ENCODE measurements around the gene VAMP2. TPM values are rescaled to one million over a fixed set of nuclear protein-coding genes. Genes with fewer than 3 reads are reported as not detected.

Gene VAMP2
- total and polyA plus RNA-seq, 7 experiments from 2014 or later = 75.0 to 256 (median 209) TPM

DNA sequence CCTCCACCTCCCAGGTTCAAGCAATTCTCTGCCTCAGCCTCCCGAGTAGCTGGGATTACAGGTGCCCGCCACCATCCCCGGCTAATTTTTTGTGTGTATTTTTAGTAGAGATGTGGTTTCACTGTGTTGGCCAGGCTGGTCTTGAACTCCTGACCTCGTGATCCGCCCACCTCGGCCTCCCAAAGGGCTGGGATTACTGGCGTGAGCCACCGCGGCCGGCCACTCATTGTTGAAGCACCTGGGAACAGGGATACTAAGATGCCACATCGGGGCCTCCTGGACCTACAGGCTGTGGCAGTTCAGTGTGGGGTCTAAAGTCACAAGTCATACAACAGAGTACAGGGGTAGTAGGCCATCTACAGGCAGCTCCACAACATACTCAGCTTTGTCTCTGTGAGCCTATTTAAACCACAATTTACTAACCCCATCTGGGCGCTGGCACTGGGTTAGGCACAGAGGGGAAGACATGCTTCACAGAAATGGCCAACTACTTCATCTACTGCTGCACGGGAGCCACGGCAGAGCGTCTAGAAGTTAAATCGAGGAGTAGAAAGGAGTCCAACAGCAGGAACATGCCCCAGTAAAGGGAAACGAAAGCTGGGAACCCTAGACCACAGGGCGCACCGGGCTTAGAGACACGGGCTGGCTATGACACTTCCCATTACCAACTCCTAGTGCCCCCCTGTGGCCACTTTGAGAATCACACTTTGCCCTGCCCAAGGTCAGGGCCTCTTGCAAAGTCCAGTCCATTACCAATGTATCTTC is 4.3 kb downstream of the VAMP2 start:
- peak overlapping the region; percentile 100 for H3K27ac ChIP-seq (ENCODE audit: low read depth, low read length)
- CTCF ChIA-PET = interaction anchor here (0.8 to 4.1 kb wide), 13 partner anchors 9 to 142 kb away, joined by 3 to 24 read pairs (median 4); partner anchors contain the start of gene ALOXE3
- H3K4me1 ChIP-seq (ENCODE audit: control insufficient read depth in 2 of 2, insufficient read depth in 2 of 2, low read length in 2 of 2) = peaks cover 54 to 65% of the 10 kb centered on the region in 2 donors
- H3K36me3 ChIP-seq (ENCODE audit: control insufficient read depth in 2 of 3, insufficient read depth in 3 of 3, low read length in 3 of 3) = peaks cover 8 to 31% (median 13%) of the 10 kb centered on the region in 3 experiments
- peak overlapping the region in 7 of 9 donors; percentile 91 to 97 (median 95) for H3K27ac Mint-ChIP-seq
- H3K36me3 Mint-ChIP-seq = peaks cover 0 to 30% (median 19%) of the 10 kb centered on the region in 5 donors
- peaks cover 41 to 63% (median 54%) of the 10 kb centered on the region in 7 donors for H3K4me1 Mint-ChIP-seq
- POLR2A ChIA-PET = interaction anchor here (0.6 to 14.5 kb wide), 15 partner anchors 11 to 607 kb away, joined by 3 to 820 read pairs (median 4); partner anchors contain the start of genes BORCS6, HES7, PFAS and SLC25A35
- peaks cover 0 to 4% (median 0%) of the 10 kb centered on the region in 11 donors for H3K9me3 Mint-ChIP-seq
- ATAC-seq = peak; percentile 30
- H3K27me3 Mint-ChIP-seq = no peaks in the 10 kb centered on the region
- intact Hi-C loops (cut with micrococcal nuclease) = loop anchor here (1.0 to 10.0 kb wide), 6 partner anchors 64 to 924 kb away; partner anchors contain the start of genes CD68 (in 1 of the 2), CTC1 (in 1 of the 2), CYB5D1 (in 1 of the 2) and DVL2 (in 1 of the 2)
- H3K27me3 ChIP-seq (ENCODE audit: control insufficient read depth in 2 of 2, insufficient read depth in 2 of 2, low read length in 2 of 2) = no peaks in the 10 kb centered on the region
- no peaks in the 10 kb centered on the region for H3K9me3 ChIP-seq (ENCODE audit: control insufficient read depth in 2 of 3, low read length in 3 of 3)
- peak overlapping the region; percentile 36 to 89 (median 62) for H3K4me3 Mint-ChIP-seq
- DNase-seq = peak; percentile 74 to 90 (median 82)
- H3K4me3 ChIP-seq (ENCODE audit: low read length) = no peak overlapping the region

DNA sequence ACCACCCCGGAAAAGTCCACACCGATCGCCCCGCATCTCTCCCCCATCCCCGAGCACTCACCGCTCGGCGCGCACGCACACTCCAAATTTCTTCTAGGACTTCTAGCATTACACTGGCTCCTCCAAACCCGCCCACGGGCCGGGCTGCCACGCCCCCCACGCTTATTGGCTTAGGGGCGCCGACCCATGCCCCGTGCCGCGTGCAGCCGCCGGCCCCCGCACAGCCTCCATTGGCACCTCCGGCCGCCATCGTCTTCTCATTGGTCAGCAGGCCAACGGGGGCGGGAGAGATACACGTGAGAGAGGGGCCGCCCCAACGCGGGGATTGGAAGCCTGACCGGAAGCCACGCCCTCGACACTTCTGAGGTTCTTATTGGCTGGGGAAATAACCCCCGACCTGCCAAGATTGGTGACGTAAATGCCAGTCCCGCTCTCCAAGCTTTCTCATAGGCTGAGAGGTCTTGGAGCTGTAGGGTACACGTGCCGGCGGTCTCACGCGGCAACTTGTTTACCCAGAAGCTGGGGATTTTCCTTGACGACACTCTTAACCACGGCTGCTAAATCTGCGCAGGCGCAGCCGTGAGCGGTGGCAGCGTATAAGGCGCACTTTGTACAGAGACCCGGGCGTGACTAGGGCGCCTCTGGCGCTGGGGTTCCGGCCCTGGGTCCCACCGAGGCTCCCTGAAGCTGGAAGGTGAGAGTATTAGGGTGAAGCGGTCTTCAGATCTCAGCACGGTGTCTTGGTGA is 6.3 kb downstream of the VAMP2 start:
- ATAC-seq (peak; percentile 83), DNase-seq (peak; percentile 96 to 100 (median 100))
- Mint-ChIP-seq H3K27ac (no peak overlapping the region), H3K4me3 (no peak overlapping the region), H3K36me3 (peaks cover 0 to 25% (median 15%) of the 10 kb centered on the region in 5 donors), H3K27me3 (no peaks in the 10 kb centered on the region), H3K4me1 (peaks cover 33 to 73% (median 65%) of the 10 kb centered on the region in 7 donors), H3K9me3 (peaks cover 0 to 8% (median 0%) of the 10 kb centered on the region in 11 donors)
- Histone ChIP-seq H3K27ac (ENCODE audit: low read depth, low read length) (peak overlapping the region; percentile 97), H3K4me1 (ENCODE audit: control insufficient read depth in 2 of 2, insufficient read depth in 2 of 2, low read length in 2 of 2) (peaks cover 58 to 75% of the 10 kb centered on the region in 2 donors), H3K4me3 (ENCODE audit: low read length) (peak overlapping the region; percentile 93), H3K36me3 (ENCODE audit: control insufficient read depth in 2 of 3, insufficient read depth in 3 of 3, low read length in 3 of 3) (peaks cover 8 to 22% (median 13%) of the 10 kb centered on the region in 3 experiments), H3K27me3 (ENCODE audit: control insufficient read depth in 2 of 2, insufficient read depth in 2 of 2, low read length in 2 of 2) (no peaks in the 10 kb centered on the region), H3K9me3 (ENCODE audit: control insufficient read depth in 2 of 3, low read length in 3 of 3) (no peaks in the 10 kb centered on the region)
- intact Hi-C loops (cut with micrococcal nuclease) = loop anchor here (1.0 to 10.0 kb wide), 23 partner anchors 17 to 922 kb away; partner anchors contain the start of genes PHF23 (in 2 of the 2), CD68 (in 1 of the 2), CTC1 (in 1 of the 2) and CYB5D1 (in 1 of the 2)
- POLR2A ChIA-PET = interaction anchor here (0.9 to 14.5 kb wide), 27 partner anchors 8 to 672 kb away, joined by 3 to 820 read pairs (median 7); partner anchors contain the start of genes ALOXE3, BORCS6, CTC1 and HES7
- CTCF ChIA-PET = interaction anchor here (0.6 to 4.1 kb wide), 14 partner anchors 10 to 541 kb away, joined by 3 to 24 read pairs (median 4); partner anchors contain the start of genes ALOXE3, CTC1 and SLC25A35

DNA sequence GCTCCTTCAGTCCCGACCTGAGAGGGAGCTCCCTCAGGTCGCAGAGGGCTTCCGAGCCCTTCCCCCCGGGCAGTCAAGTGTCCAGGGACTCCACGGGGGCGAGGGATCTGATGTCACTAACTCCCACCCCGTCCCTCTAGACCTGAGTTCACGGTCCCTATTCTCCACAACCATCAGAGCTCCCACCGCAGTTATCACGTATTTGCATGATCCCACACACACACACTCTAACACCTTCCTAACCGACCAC is 6.8 kb downstream of the VAMP2 start:
- ATAC-seq (no peak), DNase-seq (no peak)
- Histone ChIP-seq H3K4me3 (ENCODE audit: low read length) (peak overlapping the region; percentile 93), H3K27ac (ENCODE audit: low read depth, low read length) (peak overlapping the region; percentile 95), H3K4me1 (ENCODE audit: control insufficient read depth in 2 of 2, insufficient read depth in 2 of 2, low read length in 2 of 2) (peaks cover 55 to 72% of the 10 kb centered on the region in 2 donors), H3K27me3 (ENCODE audit: control insufficient read depth in 2 of 2, insufficient read depth in 2 of 2, low read length in 2 of 2) (no peaks in the 10 kb centered on the region), H3K9me3 (ENCODE audit: control insufficient read depth in 2 of 3, low read length in 3 of 3) (no peaks in the 10 kb centered on the region), H3K36me3 (ENCODE audit: control insufficient read depth in 2 of 3, insufficient read depth in 3 of 3, low read length in 3 of 3) (peaks cover 8 to 17% (median 8%) of the 10 kb centered on the region in 3 experiments)
- Mint-ChIP-seq H3K27me3 (no peaks in the 10 kb centered on the region), H3K36me3 (peaks cover 0 to 20% (median 12%) of the 10 kb centered on the region in 5 donors), H3K4me3 (no peak overlapping the region), H3K9me3 (peaks cover 0 to 10% (median 0%) of the 10 kb centered on the region in 11 donors), H3K4me1 (peaks cover 28 to 71% (median 63%) of the 10 kb centered on the region in 7 donors), H3K27ac (no peak overlapping the region)
- ChIA-PET CTCF (interaction anchor here (1.3 to 4.1 kb wide), 8 partner anchors 15 to 139 kb away, joined by 3 to 24 read pairs (median 5); partner anchors contain the start of genes ALOXE3 and SLC25A35), POLR2A (interaction anchor here (0.9 to 14.5 kb wide), 23 partner anchors 7 to 572 kb away, joined by 3 to 820 read pairs (median 9); partner anchors contain the start of genes BORCS6, CTC1, HES7 and PFAS)
- intact Hi-C loops (cut with micrococcal nuclease) = loop anchor here (1.0 to 10.0 kb wide), 23 partner anchors 17 to 921 kb away; partner anchors contain the start of genes PHF23 (in 2 of the 2), CD68 (in 1 of the 2), CTC1 (in 1 of the 2) and CYB5D1 (in 1 of the 2)

DNA sequence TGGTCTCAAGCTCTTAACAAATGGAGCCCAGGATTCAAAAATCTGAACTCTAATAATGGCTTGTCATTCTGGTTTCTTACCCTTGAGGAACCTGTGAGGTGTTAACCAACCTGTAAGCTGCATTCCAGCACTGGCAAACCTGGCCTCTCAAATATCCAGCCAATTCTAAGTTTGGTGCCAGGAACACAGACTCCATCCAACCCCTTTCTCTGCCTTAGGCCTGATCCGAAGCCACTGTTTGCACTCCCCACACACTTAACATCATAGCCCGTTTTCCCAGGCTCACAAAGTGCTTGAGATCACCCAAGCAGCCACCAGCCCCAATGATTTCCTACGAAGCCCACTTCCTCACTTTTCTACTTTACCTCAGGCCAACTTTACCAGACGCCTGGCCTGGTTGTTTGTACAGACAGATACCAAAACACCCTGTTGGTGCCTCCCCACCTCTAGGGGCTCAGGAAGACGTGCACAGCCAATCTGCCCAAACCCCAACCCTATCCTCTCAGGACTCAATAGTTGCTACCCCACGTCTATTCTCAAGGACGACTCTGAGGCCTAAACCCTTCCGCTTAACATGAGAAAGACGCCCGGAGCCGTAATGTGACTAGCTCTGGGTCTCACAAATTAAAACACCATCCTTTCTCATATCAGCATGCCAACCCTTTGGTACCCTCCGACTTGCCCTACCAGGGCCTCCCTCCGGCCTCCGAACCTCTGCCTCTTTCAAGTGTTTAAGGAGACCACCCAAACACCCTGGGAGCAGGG is 7.3 kb downstream of the VAMP2 start:
- H3K4me3 Mint-ChIP-seq = no peak overlapping the region
- Histone ChIP-seq H3K27ac (ENCODE audit: low read depth, low read length) (peak overlapping the region; percentile 95), H3K4me1 (ENCODE audit: control insufficient read depth in 2 of 2, insufficient read depth in 2 of 2, low read length in 2 of 2) (peaks cover 56 to 74% of the 10 kb centered on the region in 2 donors), H3K36me3 (ENCODE audit: control insufficient read depth in 2 of 3, insufficient read depth in 3 of 3, low read length in 3 of 3) (peaks cover 6 to 16% (median 8%) of the 10 kb centered on the region in 3 experiments), H3K27me3 (ENCODE audit: control insufficient read depth in 2 of 2, insufficient read depth in 2 of 2, low read length in 2 of 2) (no peaks in the 10 kb centered on the region), H3K9me3 (ENCODE audit: control insufficient read depth in 2 of 3, low read length in 3 of 3) (no peaks in the 10 kb centered on the region), H3K4me3 (ENCODE audit: low read length) (peak overlapping the region; percentile 93)
- H3K9me3 Mint-ChIP-seq = peaks cover 0 to 10% (median 0%) of the 10 kb centered on the region in 11 donors
- no peaks in the 10 kb centered on the region for H3K27me3 Mint-ChIP-seq
- CTCF ChIA-PET = interaction anchor here (1.3 to 4.1 kb wide), 7 partner anchors 14 to 66 kb away, joined by 3 to 24 read pairs (median 5); partner anchors contain the start of gene ALOXE3
- POLR2A ChIA-PET = interaction anchor here (0.9 to 14.5 kb wide), 22 partner anchors 9 to 571 kb away, joined by 3 to 820 read pairs (median 9); partner anchors contain the start of genes BORCS6, CTC1, HES7 and PFAS
- H3K27ac Mint-ChIP-seq = no peak overlapping the region
- peaks cover 0 to 14% (median 10%) of the 10 kb centered on the region in 5 donors for H3K36me3 Mint-ChIP-seq
- DNase-seq = peak in 8 of 9 donors; percentile 16 to 70 (median 56)
- ATAC-seq = no peak
- intact Hi-C loops (cut with micrococcal nuclease) = loop anchor here (5.0 to 10.0 kb wide), 5 partner anchors 92 to 921 kb away; partner anchors contain the start of genes CD68 (in 1 of the 2), CTC1 (in 1 of the 2), CYB5D1 (in 1 of the 2) and DVL2 (in 1 of the 2)
- H3K4me1 Mint-ChIP-seq = peaks cover 23 to 71% (median 60%) of the 10 kb centered on the region in 7 donors

DNA sequence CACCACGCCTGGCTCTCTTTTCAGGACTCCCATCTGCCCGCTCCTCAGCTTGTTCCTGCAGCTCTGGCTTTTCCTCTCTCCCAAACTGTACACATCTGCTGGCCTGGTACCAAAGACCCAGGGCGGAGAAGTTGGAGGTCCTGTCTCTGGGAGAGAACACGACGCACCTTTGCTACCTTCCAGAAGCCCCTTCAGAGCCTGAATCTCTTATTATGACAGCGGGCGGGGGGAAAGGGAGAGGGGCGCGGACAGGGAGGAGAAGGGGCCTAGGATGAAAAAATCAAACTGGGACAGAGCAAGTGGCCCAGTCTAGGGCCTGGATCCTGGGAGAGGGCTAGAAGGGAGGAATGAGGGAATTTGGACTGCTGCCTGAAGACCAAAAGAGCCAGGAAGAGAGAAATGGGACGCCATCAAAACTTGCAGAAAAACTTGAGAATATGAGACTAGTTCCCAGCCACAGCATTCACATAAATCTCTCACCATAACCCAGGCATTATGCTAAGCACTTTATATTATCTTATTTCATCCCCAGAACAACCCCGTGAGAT is 8.1 kb downstream of the VAMP2 start:
- no peak overlapping the region for H3K4me3 Mint-ChIP-seq
- ATAC-seq = no peak
- ChIA-PET POLR2A (interaction anchor here (0.6 to 14.5 kb wide), 11 partner anchors 9 to 134 kb away, joined by 3 to 820 read pairs (median 28); partner anchors contain the start of genes BORCS6, CTC1, HES7 and PFAS), CTCF (interaction anchor here (1.6 to 2.4 kb wide), 2 partner anchors 16 to 44 kb away, joined by 3 to 22 read pairs; no protein-coding TSS in a partner anchor)
- H3K4me1 Mint-ChIP-seq = peaks cover 15 to 68% (median 55%) of the 10 kb centered on the region in 7 donors
- peak overlapping the region; percentile 95 for H3K27ac ChIP-seq (ENCODE audit: low read depth, low read length)
- no peak overlapping the region for H3K27ac Mint-ChIP-seq
- H3K4me3 ChIP-seq (ENCODE audit: low read length) = peak overlapping the region; percentile 93
- no peaks in the 10 kb centered on the region for H3K9me3 ChIP-seq (ENCODE audit: control insufficient read depth in 2 of 3, low read length in 3 of 3)
- peaks cover 62 to 74% of the 10 kb centered on the region in 2 donors for H3K4me1 ChIP-seq (ENCODE audit: control insufficient read depth in 2 of 2, insufficient read depth in 2 of 2, low read length in 2 of 2)
- H3K9me3 Mint-ChIP-seq = peaks cover 0 to 10% (median 0%) of the 10 kb centered on the region in 11 donors
- H3K27me3 Mint-ChIP-seq = no peaks in the 10 kb centered on the region
- no peaks in the 10 kb centered on the region for H3K27me3 ChIP-seq (ENCODE audit: control insufficient read depth in 2 of 2, insufficient read depth in 2 of 2, low read length in 2 of 2)
- peaks cover 0 to 10% (median 4%) of the 10 kb centered on the region in 5 donors for H3K36me3 Mint-ChIP-seq
- peaks cover 8 to 20% (median 11%) of the 10 kb centered on the region in 3 experiments for H3K36me3 ChIP-seq (ENCODE audit: control insufficient read depth in 2 of 3, insufficient read depth in 3 of 3, low read length in 3 of 3)
- peak in 2 of 9 donors; percentile 29 to 40 for DNase-seq
- intact Hi-C loops (cut with micrococcal nuclease) = loop anchor here (5.0 to 10.0 kb wide), 6 partner anchors 93 to 920 kb away; partner anchors contain the start of genes CD68 (in 1 of the 2), CTC1 (in 1 of the 2), CYB5D1 (in 1 of the 2) and DVL2 (in 1 of the 2)
